ENCODE data around the gene CYSRT1. TPM values are rescaled to one million over a fixed set of nuclear protein-coding genes. Genes with fewer than 3 reads are reported as not detected.

CYSRT1 gene
- total and polyA plus RNA-seq, 2 donors: 0.57 to 2.8 TPM

DNA sequence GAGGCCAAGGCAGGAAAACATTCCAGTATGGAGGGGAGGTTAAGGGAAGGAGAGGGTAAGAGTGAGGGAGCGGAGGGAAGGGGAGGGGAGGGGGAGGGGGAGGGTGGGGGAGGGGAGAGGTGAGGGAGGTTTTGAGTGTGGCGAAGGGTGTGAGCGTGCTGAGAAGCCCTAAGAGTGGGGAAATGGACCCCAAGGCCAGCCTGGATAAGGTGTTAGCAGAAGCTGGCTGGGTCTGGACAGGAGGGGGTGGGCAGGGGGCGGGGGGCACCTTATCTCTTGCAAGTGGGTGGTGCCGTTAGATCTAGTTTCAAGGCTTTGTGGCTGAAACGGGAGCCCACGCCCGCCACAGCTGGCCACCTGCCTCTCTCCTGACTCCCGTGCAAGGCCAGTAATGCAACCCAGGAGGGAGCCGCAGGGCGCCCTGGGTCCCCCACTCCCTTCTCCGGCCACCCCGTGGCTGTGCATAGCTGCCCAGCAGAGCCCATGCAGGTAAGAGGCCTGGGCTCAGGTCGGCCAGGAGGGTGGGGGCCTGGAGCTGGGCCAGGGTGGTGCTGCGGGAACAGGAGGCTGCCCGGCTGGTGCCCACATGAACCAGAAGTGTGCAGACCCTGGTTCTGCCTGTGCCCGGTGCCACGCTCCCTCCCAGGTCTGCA lies 3.0 kb downstream of the CYSRT1 start:
- no peak for DNase-seq (ENCODE audit: low read depth in 6 of 9, low spot score in 9 of 9)
- no peaks in the 10 kb centered on the region for H3K36me3 ChIP-seq (ENCODE audit: control insufficient read depth in 2 of 2, insufficient read depth in 2 of 2, low read length in 1 of 2)
- peaks cover 4 to 15% of the 10 kb centered on the region in 2 donors for H3K4me1 ChIP-seq (ENCODE audit: control insufficient read depth in 2 of 2, insufficient read depth in 2 of 2, low read length in 2 of 2)

DNA sequence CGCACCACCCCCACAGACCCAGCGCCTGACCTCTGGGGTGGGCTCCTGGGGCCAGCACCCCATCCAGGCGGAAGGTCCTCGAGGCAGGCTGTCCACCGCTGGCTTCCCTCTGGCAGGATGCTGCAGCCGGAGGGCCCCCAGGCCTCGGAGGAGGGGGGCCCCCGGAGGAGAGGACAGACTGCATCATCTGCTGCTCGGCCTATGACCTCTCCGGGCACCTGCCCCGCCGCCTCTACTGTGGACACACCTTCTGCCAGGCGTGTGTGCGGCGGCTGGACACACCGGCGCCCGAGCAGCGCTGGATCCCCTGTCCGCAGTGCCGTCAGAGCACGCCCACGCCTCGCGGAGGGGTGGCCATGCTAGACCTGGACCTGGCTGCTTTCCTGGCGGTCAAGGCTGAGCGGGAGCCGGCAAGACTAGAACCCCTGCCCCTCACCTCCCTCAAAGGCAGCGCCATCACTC lies 3.6 kb downstream of the CYSRT1 start:
- H3K4me1 ChIP-seq (ENCODE audit: control insufficient read depth in 2 of 2, insufficient read depth in 2 of 2, low read length in 2 of 2): peaks cover 4 to 13% of the 10 kb centered on the region in 2 donors
- H3K27me3 ChIP-seq (ENCODE audit: control insufficient read depth in 2 of 2, insufficient read depth in 1 of 2, low read length in 1 of 2): peaks cover 6 to 76% of the 10 kb centered on the region in 2 donors
- H3K36me3 ChIP-seq (ENCODE audit: control insufficient read depth in 2 of 2, insufficient read depth in 2 of 2, low read length in 1 of 2): no peaks in the 10 kb centered on the region
- H3K27ac ChIP-seq (ENCODE audit: low read depth in 1 of 2, low read length in 1 of 2): no peak overlapping the region
- H3K4me3 ChIP-seq (ENCODE audit: low read length in 2 of 2): no peak overlapping the region
- 80% methylated on average over 29 of the region's 29 CpGs for WGBS
- DNase-seq (ENCODE audit: low read depth in 6 of 9, low spot score in 9 of 9): no peak
- no peaks in the 10 kb centered on the region for H3K9me3 ChIP-seq (ENCODE audit: control insufficient read depth in 2 of 2, insufficient read depth in 1 of 2, low read length in 1 of 2)

More for the DNA sequence above, 3.0 kb downstream of the CYSRT1 start:
- Histone ChIP-seq H3K4me3 (ENCODE audit: low read length in 2 of 2) (no peak overlapping the region), H3K27ac (ENCODE audit: low read depth in 1 of 2, low read length in 1 of 2) (no peak overlapping the region), H3K9me3 (ENCODE audit: control insufficient read depth in 2 of 2, insufficient read depth in 1 of 2, low read length in 1 of 2) (no peaks in the 10 kb centered on the region), H3K27me3 (ENCODE audit: control insufficient read depth in 2 of 2, insufficient read depth in 1 of 2, low read length in 1 of 2) (peaks cover 6 to 72% of the 10 kb centered on the region in 2 donors)
- WGBS: 55% methylated on average over 18 of the region's 18 CpGs

DNA sequence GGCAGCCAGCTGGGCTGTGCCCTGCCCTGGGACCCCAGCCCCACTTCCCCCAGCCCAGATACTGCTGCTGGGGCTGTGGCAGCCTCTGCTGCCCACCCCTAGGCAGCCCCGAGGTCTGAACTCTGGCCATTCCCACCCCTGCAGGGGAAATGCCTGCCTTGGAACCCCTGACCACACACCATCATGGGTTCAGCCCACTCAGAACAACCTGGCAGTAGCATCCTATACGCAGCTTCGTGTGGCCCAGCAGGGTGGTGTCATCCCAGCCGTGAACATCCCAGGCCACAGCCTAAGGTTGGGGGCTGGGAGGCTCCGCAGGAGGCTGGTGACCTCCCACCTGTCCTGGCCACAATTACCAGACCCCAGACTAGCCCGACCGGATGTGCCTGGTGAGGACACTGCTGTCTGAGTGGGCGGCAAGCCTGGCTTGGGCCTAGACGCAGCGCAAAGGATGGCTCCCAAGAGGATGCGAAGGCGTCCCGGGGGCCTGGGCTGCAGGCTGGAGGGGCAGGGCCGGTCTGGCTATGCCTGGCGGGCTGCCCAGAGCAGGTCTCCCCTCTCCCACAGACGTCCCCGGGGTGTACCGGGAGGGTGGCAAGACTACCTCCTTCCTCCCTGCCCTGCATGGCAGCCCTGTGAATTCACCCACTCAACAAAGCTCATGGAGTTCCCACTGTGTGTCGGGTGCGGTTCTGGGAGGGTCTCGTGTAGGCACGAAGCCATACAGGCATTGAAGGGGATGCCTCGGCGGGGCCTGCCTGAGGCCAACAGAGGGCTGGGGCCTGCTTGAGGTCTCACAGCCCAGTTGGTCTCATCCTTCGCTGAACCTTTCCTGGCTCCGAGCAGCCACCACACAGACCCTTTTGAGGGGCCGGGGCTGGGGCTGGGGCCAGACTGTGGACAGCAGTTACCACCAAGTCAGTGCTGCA lies 4.3 kb downstream of the CYSRT1 start:
- DNase-seq (ENCODE audit: low read depth in 6 of 9, low spot score in 9 of 9): no peak
- no peaks in the 10 kb centered on the region for H3K9me3 ChIP-seq (ENCODE audit: control insufficient read depth in 2 of 2, insufficient read depth in 1 of 2, low read length in 1 of 2)
- H3K4me1 ChIP-seq (ENCODE audit: control insufficient read depth in 2 of 2, insufficient read depth in 2 of 2, low read length in 2 of 2): peaks cover under 1 to 6% of the 10 kb centered on the region in 2 donors
- WGBS: 85% methylated on average over 27 of the region's 27 CpGs
- no peak overlapping the region for H3K27ac ChIP-seq (ENCODE audit: low read depth in 1 of 2, low read length in 1 of 2)
- H3K27me3 ChIP-seq (ENCODE audit: control insufficient read depth in 2 of 2, insufficient read depth in 1 of 2, low read length in 1 of 2): peaks cover 6 to 79% of the 10 kb centered on the region in 2 donors
- H3K4me3 ChIP-seq (ENCODE audit: low read length in 2 of 2): no peak overlapping the region
- no peaks in the 10 kb centered on the region for H3K36me3 ChIP-seq (ENCODE audit: control insufficient read depth in 2 of 2, insufficient read depth in 2 of 2, low read length in 1 of 2)

DNA sequence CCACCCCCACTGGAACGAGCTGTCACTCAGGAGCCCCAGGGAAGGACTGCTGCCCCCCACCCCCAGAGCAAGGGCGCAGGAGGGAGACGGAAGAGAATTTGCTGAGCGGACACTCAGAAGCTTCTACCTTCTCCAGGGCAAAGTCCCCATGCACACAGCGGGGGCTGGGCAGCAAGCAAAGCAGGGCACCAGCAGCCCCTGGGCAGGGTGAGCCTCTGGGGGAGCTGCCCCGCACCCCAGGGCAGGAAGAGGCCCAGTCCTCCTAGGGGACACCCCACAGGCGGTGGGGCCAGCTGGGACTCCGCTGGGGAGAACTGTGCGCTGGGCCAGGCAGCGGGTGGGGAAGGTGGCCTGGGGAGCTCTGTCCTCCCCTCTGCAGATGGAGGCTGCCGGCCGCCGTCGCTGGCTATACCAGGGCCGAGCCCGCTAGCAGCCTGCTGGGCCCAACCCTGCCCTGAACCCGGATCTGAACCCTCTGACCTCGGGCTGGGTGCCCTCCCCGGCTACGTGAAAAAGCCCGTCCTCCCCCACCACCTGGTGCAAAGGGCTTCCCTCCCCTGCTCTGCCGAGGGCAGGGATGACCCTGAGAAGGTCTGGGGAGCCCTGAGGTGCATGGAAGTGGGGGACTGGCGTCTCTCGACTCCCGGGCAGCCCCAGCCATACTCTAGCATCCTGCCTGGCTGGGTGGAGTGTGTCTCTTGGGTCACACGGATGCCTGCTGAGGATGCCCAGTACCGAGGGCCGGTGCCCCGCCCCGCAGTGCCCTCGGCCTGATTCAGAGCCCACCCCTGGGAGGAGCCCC lies 5.1 kb downstream of the CYSRT1 start:
- no peak for DNase-seq (ENCODE audit: low read depth in 6 of 9, low spot score in 9 of 9)

DNA sequence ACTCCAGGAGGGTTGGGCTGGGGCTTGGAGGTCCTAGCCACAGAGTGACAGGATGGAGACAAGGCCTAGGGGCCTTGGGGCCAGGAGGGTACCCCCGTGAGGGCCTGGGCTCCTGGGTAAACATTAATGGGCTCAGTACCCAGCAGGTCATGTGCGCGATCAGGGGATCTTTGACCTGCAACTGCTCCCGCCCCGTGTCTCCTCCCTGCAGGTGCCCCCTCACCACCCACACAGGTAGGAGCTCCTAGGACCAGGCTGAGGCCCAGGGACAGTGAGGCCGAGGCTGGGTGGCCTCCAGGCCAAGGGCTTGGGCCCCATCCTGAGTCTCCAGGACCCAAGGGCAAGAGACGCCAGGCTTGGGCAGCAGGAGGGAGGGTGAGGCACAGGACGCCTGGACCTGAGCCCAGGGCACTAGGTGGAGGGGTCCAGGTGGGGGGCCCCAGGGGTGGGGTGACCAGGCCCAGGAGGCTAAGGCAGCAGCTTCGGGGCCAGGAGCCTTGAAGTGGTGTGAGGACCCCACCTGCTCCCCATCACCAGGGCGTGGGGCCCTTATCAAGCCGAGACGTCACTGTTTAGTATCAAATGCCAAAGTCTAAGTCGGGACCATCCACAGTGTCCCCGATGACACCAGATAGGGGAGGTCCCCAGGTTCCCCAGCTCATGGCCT lies 5.9 kb downstream of the CYSRT1 start, which contains the start of gene SLC34A3:
Gene SLC34A3 (plus strand): TSS at position 197 of the 667 bp plus-strand sequence. CDS start 802 bp downstream, outside the sequence.
- H3K9me3 ChIP-seq (ENCODE audit: control insufficient read depth in 2 of 2, insufficient read depth in 1 of 2, low read length in 1 of 2): no peaks in the 10 kb centered on the region
- H3K27me3 ChIP-seq (ENCODE audit: control insufficient read depth in 2 of 2, insufficient read depth in 1 of 2, low read length in 1 of 2): peaks cover 6 to 88% of the 10 kb centered on the region in 2 donors

More for the DNA sequence above, 5.1 kb downstream of the CYSRT1 start:
- Histone ChIP-seq H3K36me3 (ENCODE audit: control insufficient read depth in 2 of 2, insufficient read depth in 2 of 2, low read length in 1 of 2) (no peaks in the 10 kb centered on the region), H3K4me1 (ENCODE audit: control insufficient read depth in 2 of 2, insufficient read depth in 2 of 2, low read length in 2 of 2) (peaks cover 0 to 6% of the 10 kb centered on the region in 2 donors), H3K27ac (ENCODE audit: low read depth in 1 of 2, low read length in 1 of 2) (no peak overlapping the region), H3K9me3 (ENCODE audit: control insufficient read depth in 2 of 2, insufficient read depth in 1 of 2, low read length in 1 of 2) (no peaks in the 10 kb centered on the region), H3K4me3 (ENCODE audit: low read length in 2 of 2) (no peak overlapping the region), H3K27me3 (ENCODE audit: control insufficient read depth in 2 of 2, insufficient read depth in 1 of 2, low read length in 1 of 2) (peaks cover 6 to 87% of the 10 kb centered on the region in 2 donors)
- 75% methylated on average over 31 of the region's 31 CpGs for WGBS

DNA sequence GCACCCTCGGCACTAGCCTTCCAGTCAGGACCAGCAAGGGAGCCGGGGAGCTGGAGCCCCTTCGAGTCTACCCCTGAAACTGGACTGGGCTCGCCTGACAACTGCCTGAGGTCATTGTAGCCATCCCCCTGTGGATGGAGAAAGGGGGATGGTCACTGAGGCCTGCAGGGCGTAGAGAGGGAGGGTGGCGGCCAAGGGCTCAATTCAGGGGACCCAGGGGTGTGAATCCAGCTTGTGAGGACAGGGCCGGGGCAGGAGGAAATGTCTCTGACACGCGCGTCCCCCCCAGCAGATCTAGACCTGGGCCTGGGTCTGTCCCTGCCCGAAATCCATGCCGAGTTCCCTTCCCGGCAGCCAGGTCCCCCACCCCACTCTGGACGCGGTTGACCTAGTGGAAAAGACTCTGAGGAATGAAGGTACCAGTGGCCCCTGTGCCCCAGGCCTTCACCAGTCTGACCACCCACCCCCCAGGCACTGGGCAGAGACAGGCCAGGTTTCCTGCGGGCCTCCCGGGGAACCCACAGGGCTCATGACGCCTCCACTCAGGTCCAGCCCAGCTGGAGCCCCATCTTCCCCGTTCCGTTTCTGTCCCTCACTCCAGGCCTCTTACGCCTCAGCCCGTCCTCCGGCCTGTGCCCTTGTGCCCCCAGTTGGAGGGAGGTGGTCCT lies 6.5 kb downstream of the CYSRT1 start:
- Histone ChIP-seq H3K36me3 (ENCODE audit: control insufficient read depth in 2 of 2, insufficient read depth in 2 of 2, low read length in 1 of 2) (no peaks in the 10 kb centered on the region), H3K4me1 (ENCODE audit: control insufficient read depth in 2 of 2, insufficient read depth in 2 of 2, low read length in 2 of 2) (peaks cover 6 to 13% of the 10 kb centered on the region in 2 donors), H3K27ac (ENCODE audit: low read depth in 1 of 2, low read length in 1 of 2) (no peak overlapping the region), H3K9me3 (ENCODE audit: control insufficient read depth in 2 of 2, insufficient read depth in 1 of 2, low read length in 1 of 2) (no peaks in the 10 kb centered on the region), H3K27me3 (ENCODE audit: control insufficient read depth in 2 of 2, insufficient read depth in 1 of 2, low read length in 1 of 2) (peaks cover 6 to 85% of the 10 kb centered on the region in 2 donors), H3K4me3 (ENCODE audit: low read length in 2 of 2) (no peak overlapping the region)
- no peak for DNase-seq (ENCODE audit: low read depth in 6 of 9, low spot score in 9 of 9)
- WGBS: 95% methylated on average over 23 of the region's 23 CpGs

More for the DNA sequence above, 5.9 kb downstream of the CYSRT1 start, which contains the start of gene SLC34A3:
- 85% methylated on average over 14 of the region's 14 CpGs for WGBS
- H3K4me1 ChIP-seq (ENCODE audit: control insufficient read depth in 2 of 2, insufficient read depth in 2 of 2, low read length in 2 of 2): peaks cover 0 to 6% of the 10 kb centered on the region in 2 donors
- H3K36me3 ChIP-seq (ENCODE audit: control insufficient read depth in 2 of 2, insufficient read depth in 2 of 2, low read length in 1 of 2): no peaks in the 10 kb centered on the region
- no peak for DNase-seq (ENCODE audit: low read depth in 6 of 9, low spot score in 9 of 9)
- no peak within 1 kb of the TSS for H3K27ac ChIP-seq (ENCODE audit: low read depth in 1 of 2, low read length in 1 of 2)
- no peak within 1 kb of the TSS for H3K4me3 ChIP-seq (ENCODE audit: low read length in 2 of 2)

DNA sequence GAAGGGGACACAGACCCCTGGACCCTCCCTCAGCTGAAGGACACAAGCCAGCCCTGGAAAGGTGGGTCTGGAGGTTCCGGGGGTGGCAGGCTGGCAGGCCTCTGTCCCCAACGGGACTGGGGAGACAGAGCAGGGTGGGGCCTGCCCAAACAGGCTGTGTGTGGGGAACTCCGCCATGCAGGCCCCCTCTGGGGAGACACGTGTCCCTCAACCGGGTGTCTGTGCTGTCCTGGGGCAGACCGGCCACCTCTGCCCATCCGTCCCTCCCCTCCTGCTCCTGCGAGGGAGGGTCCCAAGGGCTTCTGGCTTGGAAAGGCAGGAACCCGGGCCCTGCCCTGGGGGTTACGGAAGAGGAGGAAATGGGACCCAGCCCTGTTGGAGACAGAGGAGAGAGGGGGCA lies 7.1 kb downstream of the CYSRT1 start:
- no peak for DNase-seq (ENCODE audit: low read depth in 6 of 9, low spot score in 9 of 9)
- Histone ChIP-seq H3K27me3 (ENCODE audit: control insufficient read depth in 2 of 2, insufficient read depth in 1 of 2, low read length in 1 of 2) (peaks cover 4 to 79% of the 10 kb centered on the region in 2 donors), H3K4me1 (ENCODE audit: control insufficient read depth in 2 of 2, insufficient read depth in 2 of 2, low read length in 2 of 2) (peaks cover 10 to 19% of the 10 kb centered on the region in 2 donors), H3K36me3 (ENCODE audit: control insufficient read depth in 2 of 2, insufficient read depth in 2 of 2, low read length in 1 of 2) (no peaks in the 10 kb centered on the region), H3K9me3 (ENCODE audit: control insufficient read depth in 2 of 2, insufficient read depth in 1 of 2, low read length in 1 of 2) (no peaks in the 10 kb centered on the region), H3K27ac (ENCODE audit: low read depth in 1 of 2, low read length in 1 of 2) (no peak overlapping the region), H3K4me3 (ENCODE audit: low read length in 2 of 2) (no peak overlapping the region)
- 90% methylated on average over 10 of the region's 10 CpGs for WGBS

DNA sequence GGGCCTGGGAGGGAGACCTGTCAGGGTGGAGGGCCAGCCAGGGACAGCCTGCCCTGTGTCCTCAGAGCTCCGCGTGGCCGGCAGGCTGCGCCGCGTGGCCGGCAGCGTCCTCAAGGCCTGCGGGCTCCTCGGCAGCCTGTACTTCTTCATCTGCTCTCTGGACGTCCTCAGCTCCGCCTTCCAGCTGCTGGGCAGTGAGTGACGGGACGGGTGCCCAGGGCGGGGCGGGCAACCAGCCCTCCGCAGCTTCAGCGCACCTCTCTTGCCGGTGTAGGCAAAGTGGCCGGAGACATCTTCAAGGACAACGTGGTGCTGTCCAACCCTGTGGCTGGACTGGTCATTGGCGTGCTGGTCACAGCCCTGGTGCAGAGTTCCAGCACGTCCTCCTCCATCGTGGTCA lies 7.5 kb downstream of the CYSRT1 start:
- 96% methylated on average over 24 of the region's 24 CpGs for WGBS
- Histone ChIP-seq H3K4me3 (ENCODE audit: low read length in 2 of 2) (no peak overlapping the region), H3K4me1 (ENCODE audit: control insufficient read depth in 2 of 2, insufficient read depth in 2 of 2, low read length in 2 of 2) (peaks cover 10 to 18% of the 10 kb centered on the region in 2 donors), H3K27me3 (ENCODE audit: control insufficient read depth in 2 of 2, insufficient read depth in 1 of 2, low read length in 1 of 2) (peaks cover 2 to 75% of the 10 kb centered on the region in 2 donors), H3K9me3 (ENCODE audit: control insufficient read depth in 2 of 2, insufficient read depth in 1 of 2, low read length in 1 of 2) (no peaks in the 10 kb centered on the region), H3K36me3 (ENCODE audit: control insufficient read depth in 2 of 2, insufficient read depth in 2 of 2, low read length in 1 of 2) (no peaks in the 10 kb centered on the region), H3K27ac (ENCODE audit: low read depth in 1 of 2, low read length in 1 of 2) (no peak overlapping the region)
- no peak for DNase-seq (ENCODE audit: low read depth in 6 of 9, low spot score in 9 of 9)
